Measurements from ENCODE around the gene ZNHIT2. TPM values are rescaled to one million over a fixed set of nuclear protein-coding genes. Genes with fewer than 3 reads are reported as not detected.
A peak's percentile ranks its signal among the peaks of the same experiment; 100 is the strongest.

Gene ZNHIT2
- total and polyA plus RNA-seq, 2 experiments from 2014 or later, result 17.7 to 18.1 TPM

GRCh38 chr11:65133724-65134123 lies 16.2 kb upstream of the ZNHIT2 start:
- Mint-ChIP-seq H3K27me3 (ENCODE audit: insufficient read depth, low read depth, poor library complexity) (peaks cover 19% of the 10 kb centered on the region), H3K4me1 (peaks cover 19% of the 10 kb centered on the region), H3K27ac (peak overlapping the region; percentile 94), H3K4me3 (peak overlapping the region; percentile 97), H3K9me3 (no peaks in the 10 kb centered on the region), H3K36me3 (ENCODE audit: low read depth) (peaks cover 16% of the 10 kb centered on the region)
- Histone ChIP-seq H3F3A (replicated peaks; ENCODE audit: low read depth) (peaks cover 11% of the 10 kb centered on the region; the same call in 1 of the 2 replicates), H4K20me1 (replicated peaks; ENCODE audit: insufficient read depth) (no peaks in the 10 kb centered on the region), H3K79me2 (replicated peaks; ENCODE audit: insufficient read depth) (peaks cover 19% of the 10 kb centered on the region), H3K4me2 (peak overlapping the region; percentile 99), H2AFZ (no peak overlapping the region), H3K4me1 (ENCODE audit: insufficient read depth) (peaks cover 20% of the 10 kb centered on the region; the same call in 1 of the 2 replicates), H3K4me3 (peak overlapping the region; percentile 67), H3K27me3 (ENCODE audit: insufficient read depth) (no peaks in the 10 kb centered on the region), H3K27ac (ENCODE audit: low read depth) (0 out of 2 replicates have a peak overlapping the region, but pooled peaks have one; percentile 80), H3K9me2 (ENCODE audit: insufficient read depth) (no peaks in the 10 kb centered on the region), H3K36me3 (ENCODE audit: insufficient read depth) (no peaks in the 10 kb centered on the region)
- TF ChIP-seq ZNF462 (CRISPR knock-in tag; IDR thresholded peaks at IDR 0.05), result no peak
- no peak for TF ChIP-seq ETS1 (IDR thresholded peaks at IDR 0.05)
- TF ChIP-seq ZNF114 (CRISPR knock-in tag; IDR thresholded peaks at IDR 0.05), result no peak
- TF ChIP-seq NANOG (IDR thresholded peaks at IDR 0.05; ENCODE audit: borderline replicate concordance), result no peak
- TF ChIP-seq POLR2AphosphoS5 (IDR thresholded peaks at IDR 0.05; ENCODE audit: low read depth), result no peak
- no peak for TF ChIP-seq STAT1 (IDR thresholded peaks at IDR 0.05; ENCODE audit: unreplicated experiment)
- TF ChIP-seq REST (IDR thresholded peaks at IDR 0.05; ENCODE audit: unreplicated experiment), result no peak
- TF ChIP-seq EZH2 (IDR thresholded peaks at IDR 0.05; ENCODE audit: low read depth, unreplicated experiment), result no peak
- TF ChIP-seq EZH2phosphoT487 (IDR thresholded peaks at IDR 0.05; ENCODE audit: unreplicated experiment), result no peak
- no peak for TF ChIP-seq JUNB (IDR thresholded peaks at IDR 0.05; ENCODE audit: unreplicated experiment)
- no peak for TF ChIP-seq CREB1 (CRISPR knock-in tag; IDR thresholded peaks at IDR 0.05; ENCODE audit: low read depth)
- no peak for TF ChIP-seq ZNF331 (CRISPR knock-in tag; IDR thresholded peaks at IDR 0.05; ENCODE audit: low read depth)
- no peak for TF ChIP-seq CTCF (conservative IDR thresholded peaks at IDR 0.05; ENCODE audit: low read depth in 2 of 2)
- no peak for ATAC-seq
- no peak for DNase-seq (ENCODE audit: low spot score)

Data from GM23338 (cell line).